ENCODE results near the gene FBL. TPM values are rescaled to one million over a fixed set of nuclear protein-coding genes. Genes with fewer than 3 reads are reported as not detected.

Gene FBL
- total and polyA plus RNA-seq, 2 of the 8 experiments (the other 6 are each of a cell fraction or from before 2014, with no cell fraction given), result 790 to 1,361 TPM

DNA sequence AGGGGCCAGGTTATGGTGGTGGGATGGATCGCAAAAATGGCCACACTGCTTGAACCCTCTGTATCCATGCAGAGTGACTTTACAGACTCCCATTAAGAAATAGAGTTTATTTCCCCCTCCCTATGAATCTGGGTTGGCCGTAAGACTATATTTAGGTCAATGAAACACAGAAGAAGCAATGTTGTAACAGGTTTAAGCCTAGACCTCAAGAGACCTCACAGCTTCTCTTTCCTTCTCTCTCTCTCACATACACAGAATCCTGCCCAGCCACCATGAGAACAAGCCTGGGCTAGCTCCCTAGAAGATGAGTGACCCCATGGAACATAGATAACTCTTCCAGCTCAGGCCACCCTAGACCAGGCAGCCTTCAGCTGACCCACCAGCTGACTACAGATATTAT is 21.0 kb upstream of the FBL start:
- H2AFZ ChIP-seq (ENCODE audit: low read length), result no peak overlapping the region
- no peak for TF ChIP-seq HDAC2 (IDR thresholded peaks at IDR 0.05; ENCODE audit: borderline replicate concordance in 1 of 2, low read depth in 2 of 2, low read length in 2 of 2)
- H3K14ac ChIP-seq (ENCODE audit: insufficient read length), result no peak overlapping the region
- DNase-seq (ENCODE audit: low read depth in 1 of 2, low spot score in 2 of 2) (no peak), FAIRE-seq (no peak)
- H3K4me3 ChIP-seq (ENCODE audit: extremely low read depth in 1 of 4, insufficient read depth in 2 of 4, low read depth in 3 of 4, low read length in 4 of 4), result no peak overlapping the region
- CTCF ChIA-PET (ENCODE audit: partially characterized antibody), result interaction anchor here (1.5 kb wide), 1 partner anchor 24 kb away, joined by 4 read pairs; no protein-coding TSS in a partner anchor
- H3K18ac ChIP-seq (ENCODE audit: extremely low read depth, low read length), result no peak overlapping the region
- POLR2A ChIA-PET (ENCODE audit: partially characterized antibody), result interaction anchor here (1.1 to 1.4 kb wide), 4 partner anchors 13 to 33 kb away, joined by 3 to 4 read pairs (median 4); partner anchors contain the start of genes DYRK1B and FBL
- H3K4ac ChIP-seq (replicated peaks; ENCODE audit: insufficient read length, low read depth, low read length), result no peak overlapping the region
- H3K9ac ChIP-seq (replicated peaks in 1 of 4; ENCODE audit: extremely low read depth in 1 of 4, low read depth in 3 of 4, low read length in 3 of 4), result no peak overlapping the region
- no peaks in the 10 kb centered on the region for H3K27me3 ChIP-seq (replicated peaks in 1 of 4; ENCODE audit: control insufficient read depth in 3 of 4, extremely low read depth in 1 of 4, insufficient read depth in 3 of 4, low read length in 3 of 4)
- no peak overlapping the region for H2BK15ac ChIP-seq (ENCODE audit: low read length)
- no peak overlapping the region for H2BK120ac ChIP-seq (replicated peaks; ENCODE audit: low read depth, low read length)
- no peak overlapping the region for H3K23ac ChIP-seq (ENCODE audit: insufficient read length)
- H4K8ac ChIP-seq (ENCODE audit: extremely low read depth, insufficient read depth, low read length), result no peak overlapping the region
- no peaks in the 10 kb centered on the region for H3K79me2 ChIP-seq (ENCODE audit: control insufficient read depth in 1 of 2, insufficient read depth in 2 of 2, low read length in 2 of 2)
- H2AK5ac ChIP-seq (ENCODE audit: low read depth, low read length), result no peak overlapping the region
- no peaks in the 10 kb centered on the region for H3K79me1 ChIP-seq (ENCODE audit: low read depth, low read length)
- no peaks in the 10 kb centered on the region for H3K36me3 ChIP-seq (ENCODE audit: control insufficient read depth in 2 of 4, insufficient read depth in 4 of 4, low read length in 3 of 4)
- no peak overlapping the region for H4K5ac ChIP-seq (ENCODE audit: insufficient read length, low read depth, low read length)
- no peak overlapping the region for H3K56ac ChIP-seq (replicated peaks; ENCODE audit: insufficient read length, low read depth, low read length)
- no peak overlapping the region for H3K4me2 ChIP-seq (ENCODE audit: insufficient read depth in 1 of 2, low read depth in 2 of 2, low read length in 2 of 2)
- peaks cover 0 to 6% (median 4%) of the 10 kb centered on the region in 4 experiments; a peak in 4 of 7 replicates for H3K4me1 ChIP-seq (replicated peaks in 1 of 4; ENCODE audit: control insufficient read depth in 3 of 4, insufficient read depth in 4 of 4, low read length in 3 of 4)
- no peaks in the 10 kb centered on the region for H3K9me3 ChIP-seq (ENCODE audit: insufficient read depth in 2 of 2, low read depth in 1 of 2, low read length in 1 of 2)
- no peaks in the 10 kb centered on the region; the same call in 1 of the 2 replicates for H3K23me2 ChIP-seq (ENCODE audit: low read depth, low read length)
- no peak overlapping the region for H2BK12ac ChIP-seq (ENCODE audit: low read depth, low read length)
- WGBS, 2 experiments (ENCODE audit: extremely low coverage in 1 of 2, insufficient coverage in 1 of 2, insufficient read length in 1 of 2, insufficient replicate concordance in 2 of 2, low coverage in 1 of 2, low lambda C conversion rate in 2 of 2, missing lambda C conversion rate in 1 of 2), result 92% methylated on average over 2 of the region's 2 CpGs; no CpG with 5 or more reads in 1 of the 2 experiments
- H4K91ac ChIP-seq (replicated peaks; ENCODE audit: insufficient read length, low read length), result no peak overlapping the region
- no peak overlapping the region for H2BK20ac ChIP-seq (ENCODE audit: low read length)
- H3K27ac ChIP-seq (ENCODE audit: low read depth, low read length), result no peak overlapping the region
- no peaks in the 10 kb centered on the region for H4K20me1 ChIP-seq (replicated peaks in 1 of 2; ENCODE audit: control insufficient read depth in 1 of 2, insufficient read depth in 2 of 2, low read length in 2 of 2)
- H2BK5ac ChIP-seq (ENCODE audit: low read depth, low read length), result no peak overlapping the region
